Endothelial cell (in vitro differentiated cells): ENCODE results near the gene FAM131C. TPM values are rescaled to one million over a fixed set of nuclear protein-coding genes. Genes with fewer than 3 reads are reported as not detected.
"Not testable (repeated sequence)": the region's sequence is repeated elsewhere in the genome, so short reads cannot be mapped to it uniquely, and the experiment has no call there.

ENCODE experiments used
- DNase-seq: peaks from one replicate; pipeline ENCODE4 v3.0.0; 2021; ENCODE audit warnings: low spot score
- H3K27ac Mint-ChIP-seq: one replicate; pipeline ENCODE4 v1.8.0; 2021; ENCODE audit warnings: mixed read lengths, inconsistent platforms; ENCODE audit not compliant: unreplicated experiment
- H3K27me3 Mint-ChIP-seq: one replicate; pipeline ENCODE4 v1.8.0; 2021; ENCODE audit warnings: mild to moderate bottlenecking, moderate library complexity, mixed read lengths, inconsistent platforms; ENCODE audit not compliant: unreplicated experiment
- H3K36me3 Mint-ChIP-seq: one replicate; pipeline ENCODE4 v1.8.0; 2021; ENCODE audit warnings: mild to moderate bottlenecking, low read depth, mixed read lengths, inconsistent platforms; ENCODE audit not compliant: unreplicated experiment
- H3K4me1 Mint-ChIP-seq: one replicate; pipeline ENCODE4 v1.8.0; 2021; ENCODE audit warnings: mild to moderate bottlenecking, mixed read lengths, inconsistent platforms; ENCODE audit not compliant: unreplicated experiment
- H3K4me3 Mint-ChIP-seq: one replicate; pipeline ENCODE4 v1.8.0; 2021; ENCODE audit warnings: mild to moderate bottlenecking, mixed read lengths, inconsistent platforms; ENCODE audit not compliant: unreplicated experiment
- H3K9me3 Mint-ChIP-seq: one replicate; pipeline ENCODE4 v1.8.0; 2021; ENCODE audit warnings: mixed read lengths, inconsistent platforms; ENCODE audit not compliant: unreplicated experiment
- CTCF ChIP-seq: fragments of 200-600 bp; sonication (generic); IDR thresholded peaks from one replicate; pipeline ENCODE4 v1.5.0; 2021; ENCODE audit warnings: antibody characterized with exemption; ENCODE audit not compliant: unreplicated experiment
- total RNA-seq: library from RNA; stranded (reverse); fragmentation: NEBNext Ultra II Directional; extraction: Animal tissue kit (Norgen Biotek cat#: 25700); gene quantifications from one replicate; pipeline ENCODE4 v1.2.1, GENCODE V29; 2021; ENCODE audit not compliant: unreplicated experiment

Gene FAM131C
- total RNA-seq, 1 donor from 2014 or later, result 0.56 TPM

- DNase-seq, result no peak
- Mint-ChIP-seq H3K4me3 (no peak overlapping the region), H3K27me3 (peaks cover 9% of the 10 kb centered on the region), H3K9me3 (no peaks in the 10 kb centered on the region), H3K36me3 (no peaks in the 10 kb centered on the region), H3K4me1 (no peaks in the 10 kb centered on the region), H3K27ac (no peak overlapping the region)
- no peak for TF ChIP-seq CTCF
Measured at GRCh38 chr1:16054598-16055540, 18.6 kb downstream of the FAM131C start.

- DNase-seq, result no peak
- TF ChIP-seq CTCF, result no peak
- H3K36me3 Mint-ChIP-seq, result no peaks in the 10 kb centered on the region
- H3K27me3 Mint-ChIP-seq, result peaks cover 9% of the 10 kb centered on the region
- H3K4me3 Mint-ChIP-seq, result no peak overlapping the region
- no peaks in the 10 kb centered on the region for H3K9me3 Mint-ChIP-seq
- H3K27ac Mint-ChIP-seq, result no peak overlapping the region
- H3K4me1 Mint-ChIP-seq, result no peaks in the 10 kb centered on the region
Measured at GRCh38 chr1:16053781-16054502, 19.5 kb downstream of the FAM131C start.

- H3K36me3 Mint-ChIP-seq, result not testable (repeated sequence)
Measured at GRCh38 chr1:16051949-16052348, 21.5 kb downstream of the FAM131C start.

GRCh38 chr1:16051039-16051438, 22.4 kb downstream of the FAM131C start:
- Mint-ChIP-seq H3K36me3 (no peaks in the 10 kb centered on the region), H3K9me3 (no peaks in the 10 kb centered on the region), H3K4me1 (no peaks in the 10 kb centered on the region), H3K4me3 (no peak overlapping the region), H3K27ac (no peak overlapping the region), H3K27me3 (peaks cover 10% of the 10 kb centered on the region)
- DNase-seq, result no peak
- no peak for TF ChIP-seq CTCF

More at GRCh38 chr1:16051949-16052348, 21.5 kb downstream of the FAM131C start:
- H3K4me3 Mint-ChIP-seq, DNase-seq, H3K27ac Mint-ChIP-seq, H3K27me3 Mint-ChIP-seq, H3K9me3 Mint-ChIP-seq, H3K4me1 Mint-ChIP-seq: not testable (repeated sequence)

GRCh38 chr1:16050328-16050727, 23.1 kb downstream of the FAM131C start:
- DNase-seq, result no peak
- H3K4me1 Mint-ChIP-seq, result no peaks in the 10 kb centered on the region
- H3K27ac Mint-ChIP-seq, result no peak overlapping the region
- H3K9me3 Mint-ChIP-seq, result no peaks in the 10 kb centered on the region
- no peak for TF ChIP-seq CTCF
- H3K27me3 Mint-ChIP-seq, result peaks cover 10% of the 10 kb centered on the region
- H3K36me3 Mint-ChIP-seq, result no peaks in the 10 kb centered on the region
- H3K4me3 Mint-ChIP-seq, result no peak overlapping the region
